AG08396 (cell line): ENCODE data around the gene NUP153.
"Not testable (repeated sequence)": the region's sequence is repeated elsewhere in the genome, so short reads cannot be mapped to it uniquely, and the experiment has no call there.

Experiments used
- DNase-seq: peaks from one replicate; pipeline ENCODE4 v3.0.0; 2012; ENCODE audit warnings: low spot score, mixed read lengths

Gene NUP153

DNA sequence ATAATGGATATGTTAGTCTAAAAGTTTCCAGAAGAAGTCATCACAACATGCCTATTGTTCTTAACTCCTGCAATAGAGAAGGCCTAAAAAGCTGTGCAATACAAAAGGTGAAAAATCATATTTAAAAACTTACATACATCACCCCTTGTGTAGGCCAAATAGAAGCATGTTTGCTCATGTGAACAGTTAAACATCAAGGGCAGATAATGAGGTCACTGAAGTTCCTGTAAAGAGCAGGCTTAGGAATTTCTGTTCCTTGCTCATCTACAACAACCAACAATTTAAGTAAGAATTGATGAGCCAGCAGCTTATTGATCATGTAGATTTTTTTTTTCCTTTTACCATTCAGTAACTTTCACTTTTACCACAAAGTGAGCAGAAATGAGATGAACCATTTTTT lies 7.5 kb upstream of the NUP153 start:
- DNase-seq, result no peak

DNA sequence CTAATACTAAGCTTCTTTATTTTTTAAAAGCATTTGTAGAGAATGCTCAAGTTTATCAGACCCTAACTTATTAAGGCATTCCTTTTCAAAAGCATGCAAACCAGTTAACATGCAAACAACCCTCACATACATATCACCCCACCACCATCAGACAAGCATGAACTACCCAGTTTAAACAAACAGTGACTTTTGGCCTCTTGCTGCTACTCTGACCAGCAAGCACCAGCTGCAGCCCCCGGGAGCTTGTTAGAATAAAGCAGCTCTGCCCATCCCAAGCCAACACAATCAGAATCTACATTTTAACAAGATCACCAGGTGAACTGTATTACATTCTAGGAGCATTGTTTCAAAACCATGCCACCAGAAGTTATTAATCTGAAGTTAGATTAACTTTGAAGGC lies 5.9 kb upstream of the NUP153 start:
- no peak for DNase-seq

DNA sequence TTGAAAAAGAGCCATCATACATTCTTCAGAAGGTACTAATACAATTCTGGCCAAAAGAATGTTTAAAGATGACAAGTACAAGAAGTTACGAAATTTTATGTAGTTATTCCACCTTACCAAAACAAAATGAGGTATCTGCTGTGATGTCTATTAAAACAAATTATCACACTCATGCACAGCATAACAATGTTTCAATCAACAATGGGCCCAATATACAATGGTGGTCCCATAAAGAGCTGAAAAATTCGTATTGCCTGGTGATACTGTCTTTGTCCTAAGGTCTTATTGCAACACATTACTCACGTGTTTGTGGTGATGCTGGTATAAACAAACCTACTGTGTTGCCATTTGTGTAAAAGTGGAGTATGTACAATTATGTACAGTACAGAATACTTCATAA lies 3.6 kb upstream of the NUP153 start:
- DNase-seq, result peak; percentile 26

DNA sequence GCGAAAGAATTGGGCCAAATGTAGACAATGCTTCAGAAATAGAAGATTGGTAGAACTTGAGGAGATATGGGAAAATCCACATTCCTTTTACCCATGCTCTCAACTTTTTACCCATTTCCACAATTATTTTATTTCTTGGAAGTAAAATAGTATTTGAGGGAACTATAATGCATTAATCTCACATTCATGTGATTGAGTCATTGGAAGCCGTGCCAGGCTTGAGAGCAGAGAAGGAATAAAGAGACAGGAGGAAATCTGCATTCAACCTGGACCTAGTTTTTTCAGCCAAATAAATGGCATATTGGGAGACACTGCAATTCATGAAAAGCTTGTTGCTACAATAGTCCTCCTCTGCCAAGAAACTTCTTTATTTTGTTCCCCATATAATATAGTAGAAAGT lies 2.8 kb upstream of the NUP153 start:
- no peak for DNase-seq

GRCh38 chr6:17708035-17708434 lies 1.3 kb upstream of the NUP153 start:
- not testable (repeated sequence) for DNase-seq

DNA sequence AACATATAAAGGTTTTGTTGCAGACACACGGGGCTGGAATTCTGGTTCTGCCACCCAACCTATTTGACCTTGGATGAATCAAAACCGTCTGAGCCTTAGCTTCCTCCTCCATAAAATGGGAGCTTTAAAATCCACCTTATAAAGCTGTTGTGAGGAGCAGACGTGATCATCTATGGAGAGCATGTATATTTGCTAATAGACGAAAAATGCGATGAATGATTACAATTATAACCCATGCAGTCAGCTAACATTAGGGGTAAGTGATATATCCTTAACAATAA lies 586 bp upstream of the NUP153 start:
- no peak for DNase-seq

DNA sequence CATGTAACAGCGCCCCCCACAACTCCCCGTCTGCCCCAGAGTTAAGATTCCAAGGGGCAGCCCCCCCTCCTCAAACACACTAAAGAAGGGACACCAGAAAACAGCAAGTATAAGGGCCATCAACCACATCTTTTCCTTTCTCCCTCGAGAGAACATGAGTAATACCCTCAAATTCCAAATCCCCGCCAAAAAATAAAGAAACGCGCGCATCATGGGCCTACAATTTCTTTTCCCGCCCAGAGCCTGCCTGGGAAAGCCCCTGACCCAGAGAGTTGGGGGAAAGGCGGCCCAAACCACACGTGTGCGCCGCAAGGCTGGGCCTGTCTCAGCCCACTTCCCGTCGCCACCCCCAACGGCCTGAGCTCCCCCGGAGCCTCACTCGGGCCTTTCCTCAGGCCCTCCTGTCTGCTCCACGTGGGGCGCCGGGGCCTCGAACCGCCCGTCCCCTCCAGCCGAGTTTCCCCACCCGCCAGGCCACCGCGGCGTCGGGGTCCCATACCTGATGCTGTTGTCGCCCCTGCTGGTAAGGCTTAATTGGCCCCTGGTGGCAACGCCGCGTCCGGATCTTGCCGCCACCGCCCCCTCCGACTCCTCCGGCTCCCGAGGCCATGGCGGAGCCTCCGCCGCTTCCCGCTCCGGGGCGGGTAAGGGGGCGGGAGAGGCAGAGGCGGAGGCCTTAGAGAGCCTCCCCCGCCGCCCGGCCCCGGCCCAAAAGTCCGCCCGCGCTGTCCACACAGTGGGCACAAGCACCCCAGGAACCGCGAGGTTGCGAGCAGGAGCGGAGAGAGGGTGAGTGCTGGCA lies 746 bp downstream of the NUP153 start:
- peak; percentile 46 for DNase-seq

DNA sequence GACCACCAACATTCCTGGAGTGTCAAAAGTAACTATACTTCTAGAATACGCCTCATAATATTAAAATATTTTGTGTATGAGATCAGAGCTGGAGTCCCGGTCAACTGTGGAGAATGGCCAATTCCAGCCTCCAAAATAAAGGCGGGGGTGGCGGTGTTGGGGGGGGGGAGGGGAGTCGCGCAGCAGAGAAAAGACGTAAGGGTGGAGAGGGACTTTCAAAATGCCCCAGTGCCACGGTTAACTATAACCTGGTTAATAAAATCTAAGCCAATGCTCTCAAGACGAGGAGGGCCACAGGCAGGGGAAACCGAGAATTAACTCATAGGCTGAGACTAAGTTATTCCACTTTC lies 1.3 kb downstream of the NUP153 start:
- DNase-seq, result peak; percentile 87

DNA sequence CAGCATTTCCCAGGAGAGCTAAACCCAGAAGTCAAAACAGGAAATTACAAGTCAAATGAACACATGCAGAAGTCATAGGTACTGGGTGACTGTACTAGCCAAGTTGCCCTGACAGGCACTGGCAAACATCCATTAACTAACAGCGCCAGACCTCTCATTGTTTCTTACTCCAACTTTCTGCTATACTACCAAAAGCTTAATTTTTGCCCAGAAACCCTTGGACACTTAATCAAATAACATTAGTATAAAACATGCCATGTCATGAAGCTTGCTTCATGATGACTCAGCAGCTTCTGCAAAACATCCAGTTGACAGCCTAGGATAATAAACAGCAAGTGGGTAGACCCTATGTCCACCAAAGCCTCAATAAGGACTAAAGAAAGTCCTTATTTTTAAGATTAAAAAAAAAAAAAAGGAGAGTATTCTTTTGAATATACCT lies 3.5 kb downstream of the NUP153 start:
- DNase-seq, result peak; percentile 32

GRCh38 chr6:17700421-17701416 lies 6.0 kb downstream of the NUP153 start:
- no peak for DNase-seq

GRCh38 chr6:17691925-17692538 lies 14.7 kb downstream of the NUP153 start:
- DNase-seq, result no peak

- no peak for DNase-seq
Measured at GRCh38 chr6:17688481-17688880, 18.2 kb downstream of the NUP153 start.

DNA sequence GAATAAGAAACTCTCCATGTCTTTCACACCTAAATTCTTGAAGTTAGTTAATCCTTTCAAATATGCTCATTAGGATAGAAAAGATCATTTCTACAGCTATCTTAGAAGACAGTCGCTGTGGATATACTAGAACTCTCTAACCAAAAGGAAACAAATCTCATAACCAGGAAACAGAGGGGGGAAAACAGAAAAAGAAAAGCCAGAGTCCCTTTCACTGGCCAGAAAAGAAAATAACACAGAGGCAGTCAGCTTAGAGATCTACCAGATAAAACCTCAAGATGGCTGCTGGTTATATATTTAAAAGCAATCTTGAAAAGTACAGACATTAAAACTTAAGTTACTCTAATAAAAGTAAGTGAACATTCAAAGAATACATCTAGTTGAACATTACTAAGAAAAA lies 19.6 kb downstream of the NUP153 start:
- DNase-seq, result no peak

DNA sequence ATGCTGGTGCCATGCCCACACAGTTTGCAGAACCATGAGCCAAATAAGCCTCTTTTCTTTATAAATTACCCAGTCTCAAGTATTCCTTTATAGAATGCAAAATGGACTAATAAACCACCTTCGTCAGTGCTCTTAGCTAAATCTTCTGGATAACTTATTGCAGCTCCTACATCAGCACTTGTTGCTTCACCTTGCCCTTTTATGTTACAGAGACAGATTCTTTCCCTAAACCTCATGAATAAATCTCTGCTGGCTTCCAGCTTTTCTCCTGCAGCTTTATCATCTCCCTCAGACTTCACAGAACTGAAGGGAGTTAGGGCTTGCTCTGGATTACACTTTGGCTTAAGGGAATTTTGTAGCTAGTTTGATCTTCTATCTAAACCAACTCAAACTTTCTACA lies 22.6 kb downstream of the NUP153 start:
- DNase-seq, result no peak

- DNase-seq, result no peak
Measured at GRCh38 chr6:17683428-17683827, 23.3 kb downstream of the NUP153 start.

- DNase-seq, result no peak
Measured at GRCh38 chr6:17679726-17680125, 27.0 kb downstream of the NUP153 start.

- no peak for DNase-seq
Measured at GRCh38 chr6:17677602-17678001, 29.1 kb downstream of the NUP153 start.

DNA sequence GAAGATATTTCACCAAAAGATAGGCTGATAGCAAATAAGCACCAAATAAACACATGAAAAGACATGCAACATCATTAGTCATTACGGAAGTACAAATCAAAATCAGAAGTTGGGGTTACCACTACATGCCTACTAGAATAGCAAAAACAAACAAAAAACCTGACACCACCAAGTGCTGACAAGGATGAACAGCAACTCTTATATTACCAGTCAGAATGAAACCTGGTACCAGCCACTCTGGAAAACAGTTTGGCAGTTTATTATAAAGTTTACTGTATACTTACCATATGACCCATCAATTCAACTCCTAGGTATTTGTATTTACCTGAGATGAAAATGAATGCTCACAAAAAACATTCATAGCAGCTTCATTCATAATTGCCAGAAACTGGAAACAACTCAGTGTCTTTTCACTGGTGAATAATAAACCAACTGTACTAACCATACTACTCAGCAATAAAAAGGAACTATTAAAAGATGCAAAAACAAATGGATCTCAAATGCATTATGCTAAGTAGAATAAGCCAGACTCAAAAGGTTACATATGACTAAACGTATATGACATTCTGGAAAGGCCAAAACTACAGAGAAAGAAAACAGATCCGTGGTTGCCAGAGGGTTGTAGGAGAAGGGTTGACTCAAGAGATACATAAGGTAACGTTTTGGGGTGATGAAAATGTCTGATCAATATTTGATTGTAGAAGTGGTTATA lies 33.0 kb downstream of the NUP153 start:
- no peak for DNase-seq

GRCh38 chr6:17672064-17672718 lies 34.5 kb downstream of the NUP153 start:
- no peak for DNase-seq

- DNase-seq, result no peak
Measured at GRCh38 chr6:17666646-17667045, 40.1 kb downstream of the NUP153 start.

DNA sequence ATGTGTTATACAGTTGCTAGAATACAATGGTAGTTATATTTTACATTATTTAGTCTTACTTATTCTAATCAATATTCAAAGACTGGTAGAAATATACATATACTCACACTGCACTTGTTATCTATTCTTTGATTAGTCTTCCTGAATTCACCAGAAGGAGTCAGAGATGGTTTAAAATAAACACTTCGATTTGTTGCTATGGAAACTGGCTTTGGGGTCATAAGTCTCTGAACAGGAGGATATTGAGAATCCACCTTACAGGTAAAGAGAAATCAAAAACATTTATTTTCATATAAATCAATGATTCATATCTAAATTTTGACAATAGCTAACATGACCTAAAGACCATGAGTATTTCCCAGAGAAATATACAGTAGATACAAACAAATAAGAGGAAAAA lies 41.6 kb downstream of the NUP153 start:
- DNase-seq, result no peak

DNA sequence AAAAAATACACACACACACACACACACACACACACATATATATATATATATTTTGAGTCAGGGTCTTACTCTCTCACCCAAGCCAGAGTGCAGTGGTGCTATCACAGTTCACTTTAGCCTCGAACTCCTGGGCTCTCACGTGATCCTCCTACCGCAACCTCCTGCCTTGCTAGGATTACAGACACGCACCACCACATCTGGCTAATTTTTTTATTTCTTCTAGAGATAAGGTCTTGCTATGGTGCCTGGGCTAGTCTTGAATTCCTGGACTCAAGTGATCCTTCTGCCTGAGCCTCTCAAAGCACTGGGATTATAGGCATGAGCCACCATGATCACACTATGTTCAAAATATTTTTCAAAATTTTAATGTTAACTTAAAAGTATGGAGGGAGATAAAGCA lies 43.5 kb downstream of the NUP153 start:
- no peak for DNase-seq
